Omental fat pad (tissue), 4 donors: ENCODE measurements around the gene BANP. TPM values are rescaled to one million over a fixed set of nuclear protein-coding genes. Genes with fewer than 3 reads are reported as not detected.

Experiments used
- ATAC-seq: fragments of 150-250 bp; one replicate; pipeline ENCODE4 v1.9.1; 2016; ENCODE audit warnings: mild to moderate bottlenecking, moderate library complexity; ENCODE audit not compliant: low FRiP score
- DNase-seq: peaks from one replicate; pipeline ENCODE4 v3.0.0-alpha.2; 2019; ENCODE audit warnings: low spot score
- total RNA-seq, 4 donors: library from RNA; depleted of rRNA; stranded (reverse); fragments of >200 nt; gene quantifications; one replicate each; pipeline ENCODE4 v1.1.0, GENCODE V29; 2016
- TF ChIP-seq, protein P1 (sequence below), 3 donors: fragments of 450-650 bp; IDR thresholded peaks; one replicate each; pipeline ENCODE4 v1.5.1; 2016 to 2017; ENCODE audit warnings: antibody characterized with exemption in 3 of 3, mild to moderate bottlenecking in 3 of 3, moderate library complexity in 2 of 3

The BANP gene
- total RNA-seq, 4 donors from 2014 or later, result 20.5 to 35.8 (median 24.6) TPM

DNA sequence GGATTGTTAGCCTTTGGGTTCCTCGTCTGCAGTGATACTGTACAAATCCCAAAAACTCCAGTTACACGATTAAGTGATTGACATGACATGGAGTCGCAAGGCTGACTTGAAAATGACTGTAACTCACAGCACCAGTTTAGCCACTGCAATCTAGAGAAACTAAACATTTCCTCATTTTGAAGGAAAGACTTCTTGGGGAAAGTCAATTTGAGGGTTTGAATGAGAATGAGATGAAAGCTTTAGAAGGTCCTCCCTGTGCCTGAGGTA is 4.8 kb downstream of the BANP start:
- ATAC-seq (no peak), DNase-seq (no peak)
- TF ChIP-seq, protein P1, sequence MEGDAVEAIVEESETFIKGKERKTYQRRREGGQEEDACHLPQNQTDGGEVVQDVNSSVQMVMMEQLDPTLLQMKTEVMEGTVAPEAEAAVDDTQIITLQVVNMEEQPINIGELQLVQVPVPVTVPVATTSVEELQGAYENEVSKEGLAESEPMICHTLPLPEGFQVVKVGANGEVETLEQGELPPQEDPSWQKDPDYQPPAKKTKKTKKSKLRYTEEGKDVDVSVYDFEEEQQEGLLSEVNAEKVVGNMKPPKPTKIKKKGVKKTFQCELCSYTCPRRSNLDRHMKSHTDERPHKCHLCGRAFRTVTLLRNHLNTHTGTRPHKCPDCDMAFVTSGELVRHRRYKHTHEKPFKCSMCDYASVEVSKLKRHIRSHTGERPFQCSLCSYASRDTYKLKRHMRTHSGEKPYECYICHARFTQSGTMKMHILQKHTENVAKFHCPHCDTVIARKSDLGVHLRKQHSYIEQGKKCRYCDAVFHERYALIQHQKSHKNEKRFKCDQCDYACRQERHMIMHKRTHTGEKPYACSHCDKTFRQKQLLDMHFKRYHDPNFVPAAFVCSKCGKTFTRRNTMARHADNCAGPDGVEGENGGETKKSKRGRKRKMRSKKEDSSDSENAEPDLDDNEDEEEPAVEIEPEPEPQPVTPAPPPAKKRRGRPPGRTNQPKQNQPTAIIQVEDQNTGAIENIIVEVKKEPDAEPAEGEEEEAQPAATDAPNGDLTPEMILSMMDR (IDR thresholded peaks at IDR 0.05), result no peak

DNA sequence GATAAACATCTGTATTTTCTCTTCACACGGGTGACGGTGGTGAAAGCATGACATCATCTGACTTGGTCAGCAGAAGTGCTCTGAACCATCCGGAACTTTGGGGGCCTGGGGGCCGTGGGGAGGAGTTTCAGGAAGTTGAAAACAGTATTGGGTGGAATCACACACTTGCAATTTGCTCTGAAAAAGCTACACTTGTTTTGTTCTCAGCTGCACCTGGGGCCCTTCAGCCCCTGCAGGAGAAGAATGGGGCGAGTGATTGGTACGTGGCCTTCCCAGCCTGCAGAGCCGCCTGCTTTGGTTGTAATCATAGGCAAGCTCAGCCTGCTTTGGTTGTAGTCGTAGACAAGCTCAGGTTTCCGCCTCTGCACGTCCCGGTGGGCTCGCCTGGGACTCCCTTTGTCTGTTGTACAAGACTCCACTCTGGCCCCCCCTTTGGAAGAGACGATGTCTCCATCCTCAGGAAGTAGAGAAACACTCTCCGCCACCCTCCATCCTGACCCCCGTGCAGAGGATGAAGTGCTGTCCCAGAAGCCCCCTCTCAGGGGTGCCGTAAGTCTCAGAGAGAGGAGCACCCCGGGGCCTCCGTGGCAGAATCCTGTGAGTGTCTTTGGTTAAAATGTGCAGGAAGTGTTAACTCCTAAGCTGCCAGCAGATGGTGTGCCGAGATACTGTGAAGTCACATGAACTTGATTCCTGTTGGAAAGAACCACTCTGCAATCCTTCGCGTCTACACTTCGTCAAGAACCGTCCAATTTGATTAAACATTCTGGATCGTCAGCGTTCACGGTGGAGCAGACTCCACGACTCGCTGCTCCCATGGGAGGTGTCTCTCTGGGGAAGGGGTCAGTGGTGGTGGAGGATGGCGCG is 5.4 kb downstream of the BANP start:
- TF ChIP-seq, protein P1 (IDR thresholded peaks at IDR 0.05), result no peak
- no peak for ATAC-seq
- no peak for DNase-seq

DNA sequence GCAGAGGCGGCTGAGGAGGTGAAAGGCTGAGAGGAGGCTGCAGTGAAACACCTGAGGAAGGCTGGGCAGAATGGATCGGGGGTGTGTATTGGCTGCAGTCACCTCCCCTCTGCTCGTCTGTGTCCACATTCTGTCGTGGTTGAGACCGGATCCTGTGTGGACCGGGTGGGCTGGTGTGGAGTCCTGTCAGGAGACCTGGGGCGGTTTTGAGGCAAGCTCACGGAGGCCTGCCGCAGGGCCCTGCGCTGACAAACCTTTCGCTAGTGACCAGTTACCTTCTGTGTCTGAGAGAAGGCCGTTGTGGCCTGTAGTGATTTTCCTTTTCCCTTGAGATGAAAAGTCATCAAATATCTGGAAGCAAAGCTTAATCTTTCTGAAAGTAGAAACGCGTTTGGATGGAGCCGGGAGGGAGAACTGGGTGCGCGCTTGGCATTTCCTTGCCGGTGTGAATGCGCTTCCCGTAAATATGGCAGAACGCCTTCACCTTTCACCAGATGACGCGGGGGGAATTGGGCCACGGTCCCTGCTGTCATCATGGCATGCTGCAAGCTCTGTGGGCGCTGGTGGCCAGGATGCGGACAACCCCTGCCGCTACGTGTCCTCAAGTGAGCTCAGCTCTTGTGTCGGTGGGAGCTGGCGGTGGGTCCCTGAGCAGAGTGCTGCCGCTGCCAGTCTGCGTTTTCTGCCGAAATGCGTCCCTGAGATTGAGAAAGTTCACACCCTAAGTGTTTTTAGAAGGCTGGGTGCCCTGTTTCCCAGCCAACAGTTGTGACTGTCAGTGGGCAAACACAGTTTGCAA is 6.3 kb downstream of the BANP start:
- ATAC-seq, result no peak
- no peak for DNase-seq

DNA sequence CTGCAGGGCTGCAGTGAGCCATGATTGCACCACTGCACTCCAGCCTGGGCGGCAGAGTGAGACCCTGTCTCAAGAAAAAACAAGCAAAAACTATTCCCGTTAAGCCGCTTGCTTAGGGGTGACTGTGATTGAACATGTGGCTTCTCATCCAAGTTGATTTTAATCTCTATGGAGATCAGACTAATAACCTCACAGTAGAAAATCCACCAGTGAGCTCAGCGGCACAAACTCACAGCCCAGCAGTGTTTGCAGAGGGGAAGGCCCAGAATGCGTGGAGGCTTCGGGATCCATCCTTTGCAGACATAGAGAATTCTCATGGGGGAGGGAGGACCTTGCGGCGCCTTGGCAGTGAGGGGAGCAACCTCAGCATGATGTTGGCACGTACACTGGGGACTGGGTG is 7.4 kb downstream of the BANP start:
- ATAC-seq, result no peak
- TF ChIP-seq, protein P1 (IDR thresholded peaks at IDR 0.05), result no peak
- no peak for DNase-seq

More for the DNA sequence above, 6.3 kb downstream of the BANP start:
- TF ChIP-seq, protein P1 (IDR thresholded peaks at IDR 0.05), result no peak

DNA sequence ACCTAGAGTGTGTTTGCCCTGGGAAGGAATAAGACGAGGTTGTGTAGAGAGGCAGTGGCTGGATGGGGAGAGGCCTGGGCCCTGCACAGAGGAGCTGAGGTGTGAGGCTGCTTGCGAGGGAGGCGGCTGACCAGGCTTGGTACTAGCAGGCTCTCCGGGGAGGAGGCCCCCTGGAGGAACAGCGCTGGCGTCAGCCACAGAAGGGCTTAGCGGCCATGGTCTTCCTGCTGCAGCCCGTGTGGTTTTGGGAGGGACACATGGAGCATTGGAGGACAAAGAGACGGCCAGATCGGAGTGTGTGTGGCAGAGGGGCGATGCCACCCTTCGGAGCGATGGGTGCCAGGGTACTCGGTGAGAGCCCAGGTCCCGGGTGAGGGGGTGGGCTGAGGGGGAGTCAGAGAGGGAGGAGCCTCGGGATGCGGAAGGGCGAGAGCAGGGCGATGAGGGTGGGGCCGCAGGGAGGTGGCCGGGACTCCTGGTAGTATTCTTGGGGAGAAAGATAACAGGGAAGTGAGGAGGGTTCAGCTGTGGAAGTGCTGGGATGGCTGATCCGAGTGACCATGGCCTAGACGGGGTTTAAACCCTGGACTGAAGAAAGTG is 8.3 kb downstream of the BANP start:
- TF ChIP-seq, protein P1 (IDR thresholded peaks at IDR 0.05), result no peak
- ATAC-seq, result no peak
- no peak for DNase-seq

DNA sequence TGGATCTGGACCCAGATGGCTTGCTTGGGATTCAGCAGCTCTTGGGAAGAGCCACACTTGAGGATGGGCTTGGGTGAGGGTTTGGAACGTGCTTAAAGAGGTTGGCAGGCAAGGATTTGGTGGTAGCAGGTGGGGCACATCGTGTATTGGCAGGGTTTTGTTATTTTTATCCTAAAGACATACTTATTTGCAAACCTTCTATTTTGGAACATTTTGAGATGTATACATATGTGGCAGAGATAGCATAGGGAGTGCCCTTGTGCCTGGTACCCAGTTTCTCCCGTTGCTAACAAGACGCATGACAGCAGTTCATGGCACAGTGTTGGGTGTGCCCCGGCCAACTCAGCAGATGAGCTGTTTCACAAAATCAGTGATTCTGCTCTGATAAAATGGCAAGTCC is 9.1 kb downstream of the BANP start:
- TF ChIP-seq, protein P1 (IDR thresholded peaks at IDR 0.05), result no peak
- DNase-seq (no peak), ATAC-seq (no peak)
